Measurements from ENCODE around the gene ABHD14A.

ABHD14A gene

GRCh38 chr3:51940648-51941462, 34.0 kb upstream of the ABHD14A start:
- Histone ChIP-seq H3K79me2 (ENCODE audit: insufficient read depth, low read length) (peaks cover 7% of the 10 kb centered on the region; the same call in 1 of the 2 replicates), H3K27me3 (ENCODE audit: insufficient read depth, low read length) (no peaks in the 10 kb centered on the region), H4K20me1 (ENCODE audit: insufficient read depth, low read length) (no peaks in the 10 kb centered on the region), H3K4me3 (ENCODE audit: low read depth, low read length, poor library complexity, severe bottlenecking) (peak overlapping the region; percentile 96), H2AFZ (ENCODE audit: low read length) (no peak overlapping the region; the same call in 1 of the 2 replicates), H3K36me3 (ENCODE audit: insufficient read depth, low read length) (peaks cover 24% of the 10 kb centered on the region; the same call in 1 of the 2 replicates), H3K27ac (ENCODE audit: low read depth, low read length, poor library complexity, severe bottlenecking) (no peak overlapping the region), H3F3A (ENCODE audit: insufficient read depth, low read length) (no peaks in the 10 kb centered on the region), H3K4me1 (ENCODE audit: insufficient read depth, low read length, severe bottlenecking) (peaks cover 29% of the 10 kb centered on the region), H3K9ac (ENCODE audit: low read length) (peak overlapping the region; percentile 90), H3K9me2 (ENCODE audit: low read depth, low read length) (no peaks in the 10 kb centered on the region), H3K4me2 (ENCODE audit: low read length) (peak overlapping the region; percentile 88), H3K9me3 (ENCODE audit: low read length) (no peaks in the 10 kb centered on the region)
- no peak for TF ChIP-seq CTCF (IDR thresholded peaks at IDR 0.05; ENCODE audit: low read length)
- no peak for TF ChIP-seq EZH2 (IDR thresholded peaks at IDR 0.05; ENCODE audit: borderline replicate concordance, low read length)

- no peaks in the 10 kb centered on the region for H3K9me3 ChIP-seq (ENCODE audit: low read length)
- no peaks in the 10 kb centered on the region for H3K27me3 ChIP-seq (ENCODE audit: insufficient read depth, low read length)
- H3K9me2 ChIP-seq (ENCODE audit: low read depth, low read length), result no peaks in the 10 kb centered on the region
- peak overlapping the region; percentile 90 for H3K9ac ChIP-seq (ENCODE audit: low read length)
- peaks cover 29% of the 10 kb centered on the region for H3K4me1 ChIP-seq (ENCODE audit: insufficient read depth, low read length, severe bottlenecking)
- H3K27ac ChIP-seq (ENCODE audit: low read depth, low read length, poor library complexity, severe bottlenecking), result no peak overlapping the region
- TF ChIP-seq EZH2 (IDR thresholded peaks at IDR 0.05; ENCODE audit: borderline replicate concordance, low read length) (no peak), CTCF (IDR thresholded peaks at IDR 0.05; ENCODE audit: low read length) (no peak)
- peaks cover 7% of the 10 kb centered on the region; the same call in 1 of the 2 replicates for H3K79me2 ChIP-seq (ENCODE audit: insufficient read depth, low read length)
- H2AFZ ChIP-seq (ENCODE audit: low read length), result no peak overlapping the region; the same call in 1 of the 2 replicates
- no peaks in the 10 kb centered on the region for H4K20me1 ChIP-seq (ENCODE audit: insufficient read depth, low read length)
- peak overlapping the region; percentile 96 for H3K4me3 ChIP-seq (ENCODE audit: low read depth, low read length, poor library complexity, severe bottlenecking)
- peaks cover 19% of the 10 kb centered on the region; the same call in 1 of the 2 replicates for H3K36me3 ChIP-seq (ENCODE audit: insufficient read depth, low read length)
- peak overlapping the region; percentile 88 for H3K4me2 ChIP-seq (ENCODE audit: low read length)
- no peaks in the 10 kb centered on the region for H3F3A ChIP-seq (ENCODE audit: insufficient read depth, low read length)
Observed at GRCh38 chr3:51941463-51941797, 33.4 kb upstream of the ABHD14A start.

DNA sequence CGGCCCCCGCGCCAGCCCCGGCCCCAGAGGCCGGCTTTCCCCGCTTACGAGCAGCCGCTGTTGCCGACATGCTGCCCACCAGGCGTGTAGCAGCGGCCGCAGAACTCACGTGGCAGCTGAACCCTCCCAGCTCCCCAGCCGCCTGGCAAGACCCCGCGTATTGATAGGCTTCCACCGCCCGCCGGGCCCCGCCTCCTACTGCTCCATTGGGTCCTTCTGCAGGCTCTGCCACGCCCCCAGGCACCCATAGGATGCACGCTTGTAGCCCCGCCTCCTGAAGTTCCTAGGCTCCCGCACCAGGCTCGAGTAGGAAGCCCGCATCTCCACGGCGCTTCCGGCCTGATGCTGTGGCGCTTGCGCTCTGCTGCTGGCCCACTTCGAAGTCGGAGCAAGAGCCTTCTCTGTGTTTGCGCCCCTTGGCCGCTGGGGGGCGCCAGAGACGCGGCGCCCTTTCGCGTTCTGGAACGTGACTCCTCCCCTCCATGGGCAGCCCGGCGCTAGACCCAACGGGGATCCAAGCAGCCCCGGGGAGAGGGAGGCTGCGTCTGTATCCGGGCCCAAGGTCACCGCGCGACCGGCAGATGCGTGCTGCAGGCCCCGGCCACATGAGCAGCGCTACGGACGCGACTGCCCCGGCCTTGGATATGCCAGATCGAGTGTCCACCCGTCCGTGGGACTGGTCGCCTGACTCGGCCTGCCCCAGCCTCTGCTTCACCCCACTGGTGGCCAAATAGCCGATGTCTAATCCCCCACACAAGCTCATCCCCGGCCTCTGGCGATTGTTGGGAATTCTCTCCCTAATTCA, 32.9 kb upstream of the ABHD14A start, which contains the start of the genes PARP3 and RRP9:
Gene PARP3, plus strand, starts transcription at position 566 of the 805 bp plus-strand sequence. CDS start 993 bp downstream, outside the sequence.
Gene RRP9, minus strand, starts transcription at position 107 of the 805 bp plus-strand sequence. Its CDS starts 37 bp downstream, at position 70.
- H3K9ac ChIP-seq (ENCODE audit: low read length), result peak within 1 kb of the TSS; percentile 90
- no peaks in the 10 kb centered on the region for H3F3A ChIP-seq (ENCODE audit: insufficient read depth, low read length)
- no peaks in the 10 kb centered on the region for H3K9me2 ChIP-seq (ENCODE audit: low read depth, low read length)
- H3K27ac ChIP-seq (ENCODE audit: low read depth, low read length, poor library complexity, severe bottlenecking), result no peak within 1 kb of the TSS
- H2AFZ ChIP-seq (ENCODE audit: low read length), result no peak within 1 kb of the TSS; the same call in 1 of the 2 replicates
- peak within 1 kb of the TSS; percentile 88 for H3K4me2 ChIP-seq (ENCODE audit: low read length)
- no peaks in the 10 kb centered on the region for H3K9me3 ChIP-seq (ENCODE audit: low read length)
- peaks cover 13% of the 10 kb centered on the region; the same call in 1 of the 2 replicates for H3K36me3 ChIP-seq (ENCODE audit: insufficient read depth, low read length)
- no peaks in the 10 kb centered on the region for H3K27me3 ChIP-seq (ENCODE audit: insufficient read depth, low read length)
- peak; percentile 98 for TF ChIP-seq CTCF (IDR thresholded peaks at IDR 0.05; ENCODE audit: low read length)
- no peak for TF ChIP-seq EZH2 (IDR thresholded peaks at IDR 0.05; ENCODE audit: borderline replicate concordance, low read length)
- no peaks in the 10 kb centered on the region for H4K20me1 ChIP-seq (ENCODE audit: insufficient read depth, low read length)
- peaks cover 29% of the 10 kb centered on the region for H3K4me1 ChIP-seq (ENCODE audit: insufficient read depth, low read length, severe bottlenecking)
- H3K79me2 ChIP-seq (ENCODE audit: insufficient read depth, low read length), result peaks cover 7% of the 10 kb centered on the region; the same call in 1 of the 2 replicates
- H3K4me3 ChIP-seq (ENCODE audit: low read depth, low read length, poor library complexity, severe bottlenecking), result peak within 1 kb of the TSS; percentile 96
